C4-2B (cell line): ENCODE results near the gene SPTB.

Experiments
- ZFX ChIP-seq: fragments of 450-650 bp; IDR thresholded peaks from 2 replicates; pipeline ENCODE4 v1.6.1; 2017
- TF ChIP-seq, protein P1 (sequence below): fragments of 450-650 bp; conservative IDR thresholded peaks from 2 replicates; pipeline ENCODE4 v1.5.1; 2017; ENCODE audit warnings: mild to moderate bottlenecking

DNA sequence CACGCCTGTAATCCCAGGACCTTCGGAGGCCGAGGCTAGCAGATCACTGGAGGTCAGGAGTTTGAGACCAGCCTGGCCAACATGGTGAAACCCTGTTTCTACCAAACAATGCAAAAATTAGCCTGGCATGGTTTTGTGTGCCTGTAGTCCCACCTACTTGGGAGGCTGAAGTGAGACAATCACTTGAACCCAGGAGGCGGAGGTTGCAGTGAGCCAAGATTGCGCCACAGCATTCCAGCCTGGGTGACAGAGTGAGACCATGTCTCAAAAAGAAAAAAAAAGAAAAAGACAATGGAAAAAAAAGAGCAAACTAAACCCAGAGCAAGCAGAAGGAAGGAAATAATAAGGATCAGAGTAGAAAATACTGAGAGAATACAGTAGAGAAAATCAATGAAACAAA lies 39.9 kb upstream of the SPTB start:
- TF ChIP-seq, protein P1, sequence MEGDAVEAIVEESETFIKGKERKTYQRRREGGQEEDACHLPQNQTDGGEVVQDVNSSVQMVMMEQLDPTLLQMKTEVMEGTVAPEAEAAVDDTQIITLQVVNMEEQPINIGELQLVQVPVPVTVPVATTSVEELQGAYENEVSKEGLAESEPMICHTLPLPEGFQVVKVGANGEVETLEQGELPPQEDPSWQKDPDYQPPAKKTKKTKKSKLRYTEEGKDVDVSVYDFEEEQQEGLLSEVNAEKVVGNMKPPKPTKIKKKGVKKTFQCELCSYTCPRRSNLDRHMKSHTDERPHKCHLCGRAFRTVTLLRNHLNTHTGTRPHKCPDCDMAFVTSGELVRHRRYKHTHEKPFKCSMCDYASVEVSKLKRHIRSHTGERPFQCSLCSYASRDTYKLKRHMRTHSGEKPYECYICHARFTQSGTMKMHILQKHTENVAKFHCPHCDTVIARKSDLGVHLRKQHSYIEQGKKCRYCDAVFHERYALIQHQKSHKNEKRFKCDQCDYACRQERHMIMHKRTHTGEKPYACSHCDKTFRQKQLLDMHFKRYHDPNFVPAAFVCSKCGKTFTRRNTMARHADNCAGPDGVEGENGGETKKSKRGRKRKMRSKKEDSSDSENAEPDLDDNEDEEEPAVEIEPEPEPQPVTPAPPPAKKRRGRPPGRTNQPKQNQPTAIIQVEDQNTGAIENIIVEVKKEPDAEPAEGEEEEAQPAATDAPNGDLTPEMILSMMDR: no peak
- no peak for TF ChIP-seq ZFX
